WERI-Rb-1 (cell line): ENCODE results near the gene TMED7.

Source experiments
- DNase-seq: peaks from one replicate; pipeline ENCODE4 v3.0.0-alpha.2; 2020
- H3K27ac ChIP-seq: fragments of 250-450 bp; sonication (Bioruptor Pico); 2 replicates; pipeline ENCODE4 v1.5.1; 2020; ENCODE audit warnings: mild to moderate bottlenecking, moderate library complexity
- H3K27me3 ChIP-seq: fragments of 250-450 bp; sonication (Bioruptor Pico); 2 replicates; pipeline ENCODE4 v1.5.1; 2021; ENCODE audit warnings: mild to moderate bottlenecking, low read depth, moderate library complexity; ENCODE audit not compliant: insufficient read depth, severe bottlenecking
- H3K36me3 ChIP-seq: fragments of 250-450 bp; sonication (Bioruptor Pico); 2 replicates; pipeline ENCODE4 v1.5.1; 2020; ENCODE audit warnings: mild to moderate bottlenecking, moderate library complexity
- H3K4me3 ChIP-seq: 2 replicates; pipeline ENCODE4 v1.5.1; 2011; ENCODE audit warnings: low read depth, mild to moderate bottlenecking, control low read depth, low read length
- H3K9me3 ChIP-seq: fragments of 250-450 bp; sonication (Bioruptor Pico); 2 replicates; pipeline ENCODE4 v1.5.1; 2021; ENCODE audit warnings: mild to moderate bottlenecking, moderate library complexity; ENCODE audit not compliant: severe bottlenecking
- TF ChIP-seq, protein P1 (sequence below): IDR thresholded peaks from 2 replicates; pipeline ENCODE4 v1.5.1; 2011; ENCODE audit warnings: low read depth, mild to moderate bottlenecking, control low read depth, inconsistent platforms, low read length

The TMED7 gene

DNA sequence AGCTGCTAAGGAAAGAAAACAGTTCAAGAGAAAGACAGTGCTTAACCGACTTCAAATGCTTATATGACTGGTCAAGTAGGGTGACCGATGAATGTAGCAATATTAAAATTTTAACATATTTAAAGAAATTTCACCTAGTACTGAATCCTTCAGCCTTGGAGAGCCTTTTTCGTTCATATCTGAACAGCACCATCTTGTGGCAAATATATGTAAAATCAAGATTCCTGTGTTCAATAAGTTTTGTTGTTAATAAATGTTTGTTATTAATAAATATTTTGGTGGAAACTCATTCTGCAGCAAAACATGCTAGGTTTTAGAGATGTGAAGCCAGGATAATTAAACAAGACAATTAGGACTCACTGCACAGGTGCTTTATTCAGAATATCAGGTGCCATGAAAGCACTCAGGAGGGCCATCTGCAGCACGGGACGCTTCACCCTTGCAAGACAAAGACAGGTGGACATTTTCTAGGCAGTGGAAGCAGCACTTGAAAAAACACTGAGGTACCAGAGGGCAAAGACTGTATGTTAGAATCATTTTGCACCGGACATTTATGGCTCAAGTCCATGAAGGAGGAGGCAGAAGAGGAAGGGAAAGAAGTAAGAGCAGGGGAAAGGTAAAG lies 39.2 kb downstream of the TMED7 start:
- Histone ChIP-seq H3K36me3 (no peaks in the 10 kb centered on the region), H3K4me3 (no peak overlapping the region), H3K27ac (no peak overlapping the region), H3K9me3 (no peaks in the 10 kb centered on the region), H3K27me3 (no peaks in the 10 kb centered on the region)
- DNase-seq: no peak
- TF ChIP-seq, protein P1, sequence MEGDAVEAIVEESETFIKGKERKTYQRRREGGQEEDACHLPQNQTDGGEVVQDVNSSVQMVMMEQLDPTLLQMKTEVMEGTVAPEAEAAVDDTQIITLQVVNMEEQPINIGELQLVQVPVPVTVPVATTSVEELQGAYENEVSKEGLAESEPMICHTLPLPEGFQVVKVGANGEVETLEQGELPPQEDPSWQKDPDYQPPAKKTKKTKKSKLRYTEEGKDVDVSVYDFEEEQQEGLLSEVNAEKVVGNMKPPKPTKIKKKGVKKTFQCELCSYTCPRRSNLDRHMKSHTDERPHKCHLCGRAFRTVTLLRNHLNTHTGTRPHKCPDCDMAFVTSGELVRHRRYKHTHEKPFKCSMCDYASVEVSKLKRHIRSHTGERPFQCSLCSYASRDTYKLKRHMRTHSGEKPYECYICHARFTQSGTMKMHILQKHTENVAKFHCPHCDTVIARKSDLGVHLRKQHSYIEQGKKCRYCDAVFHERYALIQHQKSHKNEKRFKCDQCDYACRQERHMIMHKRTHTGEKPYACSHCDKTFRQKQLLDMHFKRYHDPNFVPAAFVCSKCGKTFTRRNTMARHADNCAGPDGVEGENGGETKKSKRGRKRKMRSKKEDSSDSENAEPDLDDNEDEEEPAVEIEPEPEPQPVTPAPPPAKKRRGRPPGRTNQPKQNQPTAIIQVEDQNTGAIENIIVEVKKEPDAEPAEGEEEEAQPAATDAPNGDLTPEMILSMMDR: no peak

- TF ChIP-seq, protein P1: no peak
These were observed 40.6 kb downstream of the TMED7 start for GRCh38 chr5:115585265-115585664.

DNA sequence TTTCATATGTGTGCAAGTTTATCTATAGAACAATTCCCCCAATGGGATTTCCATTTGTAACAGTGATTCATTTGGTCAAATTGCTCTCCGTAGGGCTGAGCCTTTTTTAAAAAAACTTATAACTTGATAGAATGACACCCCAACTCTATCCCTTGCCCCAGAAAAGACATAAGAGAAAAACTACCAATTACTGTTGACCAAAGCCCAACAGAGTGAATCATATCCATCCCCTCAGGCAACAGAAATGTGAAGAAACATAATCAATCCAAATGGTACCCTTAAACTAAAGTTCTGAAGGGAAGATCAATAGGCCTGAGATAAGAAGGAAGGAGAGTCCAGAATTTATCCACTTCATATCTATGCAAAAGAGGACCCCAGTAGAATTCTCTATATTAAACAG lies 41.3 kb downstream of the TMED7 start:
- no peak overlapping the region for H3K27ac ChIP-seq
- no peaks in the 10 kb centered on the region for H3K9me3 ChIP-seq
- H3K27me3 ChIP-seq: no peaks in the 10 kb centered on the region
- no peak for DNase-seq
- no peak overlapping the region for H3K4me3 ChIP-seq
- H3K36me3 ChIP-seq: no peaks in the 10 kb centered on the region
- TF ChIP-seq, protein P1: no peak

More at GRCh38 chr5:115585265-115585664, 40.6 kb downstream of the TMED7 start:
- no peak for DNase-seq
- Histone ChIP-seq H3K4me3 (no peak overlapping the region), H3K9me3 (no peaks in the 10 kb centered on the region), H3K36me3 (no peaks in the 10 kb centered on the region), H3K27me3 (no peaks in the 10 kb centered on the region), H3K27ac (no peak overlapping the region)

DNA sequence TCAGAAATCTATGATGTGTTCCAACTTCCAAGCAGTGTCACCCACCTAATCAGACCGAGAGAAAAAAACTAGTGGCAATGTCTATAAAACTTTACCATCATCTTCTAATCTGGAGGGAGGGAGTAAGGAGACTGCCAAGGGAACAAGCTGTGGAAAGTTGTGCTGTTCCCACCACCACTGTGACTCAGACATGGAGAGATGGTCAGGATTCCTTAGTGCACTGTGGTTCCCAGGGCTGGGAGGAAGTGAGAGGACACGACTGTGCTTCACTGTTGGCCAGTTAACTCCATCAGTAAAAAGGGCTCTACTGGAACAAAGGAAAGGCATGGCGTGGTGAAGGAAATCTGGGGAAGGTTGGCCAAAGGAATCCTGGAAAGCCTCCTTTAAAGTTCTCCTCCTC lies 42.4 kb downstream of the TMED7 start:
- no peaks in the 10 kb centered on the region for H3K9me3 ChIP-seq
- no peak overlapping the region for H3K4me3 ChIP-seq
- DNase-seq: no peak
- H3K27me3 ChIP-seq: no peaks in the 10 kb centered on the region
- H3K27ac ChIP-seq: no peak overlapping the region
- no peaks in the 10 kb centered on the region for H3K36me3 ChIP-seq
- TF ChIP-seq, protein P1: no peak

DNA sequence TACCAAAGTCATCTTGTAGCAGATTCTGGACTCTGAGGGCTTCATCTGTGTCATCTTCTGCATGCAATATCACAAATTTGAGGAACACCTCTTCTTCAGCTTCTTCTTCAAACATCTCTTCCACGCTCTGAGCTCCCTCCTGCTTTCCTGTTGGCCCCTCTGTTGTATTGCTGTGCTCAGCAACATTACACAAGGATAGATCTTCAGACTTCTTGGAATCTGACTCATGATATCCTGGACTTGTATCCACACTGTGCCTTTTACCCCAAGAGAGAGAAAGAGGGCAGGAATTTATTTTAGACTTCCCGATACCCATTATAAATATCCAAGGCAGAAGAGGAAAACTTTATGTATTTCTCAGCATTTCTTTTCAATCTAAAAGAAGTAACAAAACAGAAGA lies 44.9 kb downstream of the TMED7 start:
- Histone ChIP-seq H3K4me3 (no peak overlapping the region), H3K27ac (no peak overlapping the region), H3K27me3 (no peaks in the 10 kb centered on the region), H3K36me3 (no peaks in the 10 kb centered on the region), H3K9me3 (no peaks in the 10 kb centered on the region)
- TF ChIP-seq, protein P1: no peak
- DNase-seq: no peak

DNA sequence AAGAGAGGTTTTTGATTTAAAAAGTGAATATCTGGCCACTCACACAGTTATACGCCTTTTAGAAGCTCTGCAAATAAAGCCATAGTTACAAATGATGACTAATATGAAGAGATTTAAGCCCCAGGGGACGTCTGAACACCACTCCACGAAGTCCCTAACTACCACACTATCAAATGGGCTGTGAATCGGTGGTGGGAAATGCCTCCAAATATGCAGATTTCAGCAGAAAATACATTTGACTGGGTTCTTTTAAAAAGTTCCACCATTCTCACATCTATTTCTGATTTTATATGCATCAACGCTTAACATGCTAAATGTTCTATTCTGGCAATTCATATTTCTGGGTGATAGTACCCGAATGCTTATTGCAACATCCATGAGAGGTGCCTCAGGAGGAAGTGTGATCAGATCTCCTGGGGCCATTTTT lies 46.1 kb downstream of the TMED7 start:
- H3K27me3 ChIP-seq: no peaks in the 10 kb centered on the region
- H3K9me3 ChIP-seq: no peaks in the 10 kb centered on the region
- DNase-seq: no peak
- H3K36me3 ChIP-seq: no peaks in the 10 kb centered on the region
- H3K27ac ChIP-seq: no peak overlapping the region
- no peak overlapping the region for H3K4me3 ChIP-seq
- TF ChIP-seq, protein P1: no peak
